HepG2 (cell line): ENCODE results near the gene RAET1E. TPM values are rescaled to one million over a fixed set of nuclear protein-coding genes. Genes with fewer than 3 reads are reported as not detected.

ENCODE experiments used
- ATAC-seq: fragments of 200-7000 bp; cut with Tn5 transposase; 3 replicates; pipeline ENCODE4 v1.9.1; 2020; ENCODE audit warnings: mild to moderate bottlenecking, moderate library complexity
- BruUV-seq: library from RNA; stranded (reverse); fragments of 400-500 nt; replicated peaks from 2 replicates; lab custom pipeline; 2021; lab: Mats Ljungman, UMichigan
- CTCF ChIA-PET: fragments of 300-600 bp; formaldehyde crosslinking; extraction: SDS; loops from one replicate; lab custom pipeline; 2021; ENCODE audit warnings: low total read pairs, inconsistent platforms, low intra/inter-chr PET ratio; lab: Yijun Ruan, JAX
- POLR2A ChIA-PET: fragments of 350-600 bp; sonication (Branson Sonifier 250); formaldehyde crosslinking; loops from one replicate; lab custom pipeline; 2020; ENCODE audit warnings: antibody characterized with exemption, inconsistent platforms; lab: Yijun Ruan, JAX
- DNase-seq: peaks from one replicate; pipeline ENCODE4 v3.0.0-alpha.2; 2015; ENCODE audit warnings: low spot score
- FAIRE-seq: peaks from 3 replicates; lab custom pipeline; 2011; peaks lifted over from hg19 to GRCh38; lab: Jason Lieb, UNC
- H2AFZ ChIP-seq: one replicate; pipeline ENCODE4 v1.6.1; 2011; ENCODE audit warnings: low read length, inconsistent platforms
- H3K27ac ChIP-seq: fragments of 300-600 bp; 3 replicates; pipeline ENCODE4 v1.8.0; 2011; ENCODE audit warnings: mixed run types, mild to moderate bottlenecking, mixed read lengths, low read length, inconsistent platforms; ENCODE audit not compliant: insufficient read depth; ENCODE audit errors: extremely low read length
- H3K27me3 ChIP-seq, 2 experiments: fragments of 200-600 bp in 1 of 2; 2 replicates in 1 of 2; 3 replicates in 1 of 2; pipeline versions ENCODE4 v1.6.0 to v1.8.0; 2011; ENCODE audit warnings: low read length in 2 of 2, mild to moderate bottlenecking in 2 of 2, moderate library complexity in 2 of 2, inconsistent platforms in 1 of 2; ENCODE audit not compliant: insufficient read depth in 2 of 2, control insufficient read depth in 1 of 2
- H3K36me3 ChIP-seq, 2 experiments: fragments of 200-600 bp in 1 of 2; replicated peaks in 1 of 2; 2 replicates in 1 of 2; 3 replicates in 1 of 2; pipeline versions ENCODE4 v1.5.1 to v1.8.0; 2011; ENCODE audit warnings: low read length in 2 of 2, inconsistent platforms in 1 of 2; ENCODE audit not compliant: insufficient read depth in 2 of 2, control insufficient read depth in 1 of 2
- H3K4me1 ChIP-seq: 2 replicates; pipeline ENCODE4 v1.5.1; 2012; ENCODE audit warnings: low read length, inconsistent platforms; ENCODE audit not compliant: insufficient read depth
- H3K4me2 ChIP-seq: 2 replicates; pipeline ENCODE4 v1.6.0; 2011; ENCODE audit warnings: low read depth, low read length, inconsistent platforms
- H3K4me3 ChIP-seq, 3 experiments: fragments of 200-600 bp in 1 of 3; sonication (generic), shearing (Covaris generic) in 1 of 3; replicated peaks in 1 of 3; 2 replicates each; pipeline ENCODE4 v1.5.1; 2011 to 2016; ENCODE audit warnings: low read length in 3 of 3, inconsistent platforms in 2 of 3, low read depth in 2 of 3, mild to moderate bottlenecking in 2 of 3, control low read depth in 1 of 3, mixed read lengths in 1 of 3; ENCODE audit not compliant: insufficient read depth in 1 of 3
- H3K79me2 ChIP-seq: one replicate; pipeline ENCODE4 v1.6.1; 2011; ENCODE audit warnings: low read length, inconsistent platforms; ENCODE audit not compliant: insufficient read depth
- H3K9ac ChIP-seq: 2 replicates; pipeline ENCODE4 v1.6.0; 2011; ENCODE audit warnings: mild to moderate bottlenecking, low read depth, low read length, inconsistent platforms; ENCODE audit not compliant: insufficient read depth
- H3K9me3 ChIP-seq: 2 replicates; pipeline ENCODE4 v1.5.1; 2012; ENCODE audit warnings: mild to moderate bottlenecking, low read length
- H4K20me1 ChIP-seq: 2 replicates; pipeline ENCODE4 v1.6.0; 2011; ENCODE audit warnings: inconsistent platforms, mild to moderate bottlenecking, low read length, moderate library complexity; ENCODE audit not compliant: insufficient read depth
- ATM ChIP-seq: fragments of 450-650 bp; IDR thresholded peaks from 2 replicates; pipeline ENCODE4 v1.7.1; 2017; ENCODE audit warnings: mild to moderate bottlenecking, borderline replicate concordance
- FOXK1 ChIP-seq: sonication (generic); formaldehyde crosslinking; IDR thresholded peaks from 2 replicates; pipeline ENCODE4 v1.4.0; 2020; ENCODE audit warnings: low read depth, missing genetic modification reagents, borderline replicate concordance
- GATA4 ChIP-seq: sonication (generic); IDR thresholded peaks from 2 replicates; pipeline ENCODE4 v1.6.1; 2016; ENCODE audit warnings: antibody characterized with exemption, low read depth, borderline replicate concordance
- GATAD1 ChIP-seq: IDR thresholded peaks from 2 replicates; pipeline ENCODE4 v1.6.1; 2016; ENCODE audit warnings: missing genetic modification reagents, missing compliant biosample characterization
- GATAD2A ChIP-seq: IDR thresholded peaks from 2 replicates; pipeline ENCODE4 v1.6.1; 2016
- GLI4 ChIP-seq: sonication (generic); formaldehyde crosslinking; IDR thresholded peaks from 2 replicates; pipeline ENCODE4 v1.5.1; 2020; ENCODE audit warnings: missing genetic modification reagents, mild to moderate bottlenecking, moderate library complexity, borderline replicate concordance
- HNF4A ChIP-seq: sonication (generic); formaldehyde crosslinking; IDR thresholded peaks from 2 replicates; pipeline ENCODE4 v1.4.0; 2020; ENCODE audit warnings: missing genetic modification reagents
- HNF4G ChIP-seq, 2 experiments: sonication (generic) in 1 of 2; formaldehyde crosslinking in 1 of 2; IDR thresholded peaks; 2 replicates each; pipeline versions ENCODE4 v1.4.0 to v1.6.1; 2011 to 2020; ENCODE audit warnings: borderline replicate concordance in 2 of 2, low read depth in 2 of 2, mild to moderate bottlenecking in 2 of 2, low read length in 1 of 2, missing genetic modification reagents in 1 of 2, moderate library complexity in 1 of 2
- HNRNPL ChIP-seq: fragments of 200-400 bp; formaldehyde crosslinking; IDR thresholded peaks from 2 replicates; pipeline ENCODE4 v1.6.1; 2017; ENCODE audit warnings: mild to moderate bottlenecking, low read depth, low read length
- IKZF4 ChIP-seq: sonication (generic); formaldehyde crosslinking; IDR thresholded peaks from 2 replicates; pipeline ENCODE4 v1.5.1; 2020; ENCODE audit warnings: borderline replicate concordance, mild to moderate bottlenecking, low read depth, missing genetic modification reagents; ENCODE audit errors: not compliant biosample characterization
- JUNB ChIP-seq: sonication (generic); formaldehyde crosslinking; IDR thresholded peaks from 2 replicates; pipeline ENCODE4 v1.8.0; 2022; ENCODE audit warnings: missing genetic modification reagents, mild to moderate bottlenecking, borderline replicate concordance
- KDM5B ChIP-seq: sonication (generic); formaldehyde crosslinking; IDR thresholded peaks from 2 replicates; pipeline ENCODE4 v1.4.0; 2020; ENCODE audit warnings: missing genetic modification reagents, mild to moderate bottlenecking, borderline replicate concordance
- NR2F2 ChIP-seq: IDR thresholded peaks from 2 replicates; pipeline ENCODE4 v1.6.1; 2012; ENCODE audit warnings: low read depth, inconsistent platforms, borderline replicate concordance
- RAD21 ChIP-seq: fragments of 450-650 bp; formaldehyde crosslinking; IDR thresholded peaks from 2 replicates; pipeline ENCODE4 v1.5.0; 2020; ENCODE audit warnings: mild to moderate bottlenecking
- REL ChIP-seq: sonication (generic); formaldehyde crosslinking; conservative IDR thresholded peaks from 2 replicates; pipeline ENCODE4 v1.8.0; 2022; ENCODE audit warnings: mild to moderate bottlenecking, missing genetic modification reagents, moderate library complexity
- RFXAP ChIP-seq: sonication (generic); formaldehyde crosslinking; IDR thresholded peaks from 2 replicates; pipeline ENCODE4 v1.4.0; 2020; ENCODE audit warnings: missing genetic modification reagents, borderline replicate concordance
- SMC3 ChIP-seq: IDR thresholded peaks from 2 replicates; pipeline ENCODE4 v1.6.1; 2011; ENCODE audit warnings: low read length, improper control_type of control experiment
- SOX13 ChIP-seq, 3 experiments: fragments of 450-650 bp in 1 of 3; sonication (generic) in 1 of 3; formaldehyde crosslinking in 1 of 3; IDR thresholded peaks in 2 of 3; conservative IDR thresholded peaks in 1 of 3; 2 replicates each; pipeline versions ENCODE4 v1.5.0 to v1.6.1; 2016 to 2020; ENCODE audit warnings: antibody characterized with exemption in 1 of 3, mild to moderate bottlenecking in 1 of 3, missing compliant biosample characterization in 1 of 3, missing genetic modification reagents in 1 of 3, moderate library complexity in 1 of 3
- SP2 ChIP-seq: sonication (generic); formaldehyde crosslinking; IDR thresholded peaks from 2 replicates; pipeline ENCODE4 v1.5.1; 2020; ENCODE audit warnings: mild to moderate bottlenecking, missing genetic modification reagents
- THAP11 ChIP-seq: IDR thresholded peaks from 2 replicates; pipeline ENCODE4 v1.6.1; 2016; ENCODE audit warnings: missing biosample characterization, missing genetic modification reagents
- TRIM24 ChIP-seq: sonication (generic); formaldehyde crosslinking; IDR thresholded peaks from 2 replicates; pipeline ENCODE4 v1.8.0; 2022; ENCODE audit warnings: mild to moderate bottlenecking, missing genetic modification reagents
- ZC3H4 ChIP-seq: sonication (generic); formaldehyde crosslinking; IDR thresholded peaks from 2 replicates; pipeline ENCODE4 v1.4.0; 2020; ENCODE audit warnings: missing genetic modification reagents, borderline replicate concordance
- ZMYM3 ChIP-seq: sonication (generic); formaldehyde crosslinking; IDR thresholded peaks from 2 replicates; pipeline ENCODE4 v1.5.1; 2020; ENCODE audit warnings: mild to moderate bottlenecking, missing genetic modification reagents
- ZNF224 ChIP-seq: sonication (generic); formaldehyde crosslinking; IDR thresholded peaks from 2 replicates; pipeline ENCODE4 v1.5.0; 2020; ENCODE audit warnings: mild to moderate bottlenecking, missing genetic modification reagents
- ZNF644 ChIP-seq: IDR thresholded peaks from 2 replicates; pipeline ENCODE4 v1.6.1; 2016; ENCODE audit warnings: low read depth
- WGBS: methylation state at CpG from one replicate; pipeline ENCODE4 v1.1.6; 2017; ENCODE audit warnings: low lambda C conversion rate; 5-methylcytosine and 5-hydroxymethylcytosine counted together
- in situ Hi-C: cut with HindIII; loops from 2 replicates; pipeline ENCODE4 v1.10.0; 2017; ENCODE audit warnings: low pct_unique_long_range_greater_than_20kb; ENCODE audit not compliant: extremely low pct_ligation_motif_present
- intact Hi-C: fragments of 100-400 bp; cut with micrococcal nuclease; formaldehyde crosslinking; loops from one replicate; pipeline ENCODE4 v1.10.0; 2022; ENCODE audit not compliant: unreplicated experiment
- polyA plus RNA-seq, 8 experiments: library from polyadenylated mRNA; depleted of rRNA in 3 of 8; stranded (reverse) in 7 of 8; unstranded in 1 of 8; fragments of >200 nt; fragmentation: Illumina TruSeq in 4 of 8; extraction: Trizol in 4 of 8; gene quantifications; 2 replicates each; pipeline versions ENCODE4 v1.2.1 to v1.2.3, GENCODE V29; 2011 to 2016; ENCODE audit warnings: low read depth in 4 of 8, missing spikeins in 1 of 8, mixed read lengths in 1 of 8; ENCODE audit not compliant: insufficient read depth in 1 of 8
- total RNA-seq, 5 experiments: library from RNA; depleted of rRNA; stranded (reverse); fragments of >200 nt; fragmentation: Illumina TruSeq; extraction: Trizol; gene quantifications; 2 replicates each; pipeline ENCODE4 v1.2.3, GENCODE V29; 2016; ENCODE audit warnings: low read depth in 1 of 5
- TF ChIP-seq, protein P1 (sequence below): IDR thresholded peaks from 2 replicates; pipeline ENCODE4 v1.6.1; 2018; ENCODE audit warnings: missing genetic modification reagents, mild to moderate bottlenecking, missing compliant biosample characterization

Gene RAET1E
- total and polyA plus RNA-seq, 2 of the 13 experiments (the other 11 are each of a cell fraction or from before 2014, with no cell fraction given): not detected

DNA sequence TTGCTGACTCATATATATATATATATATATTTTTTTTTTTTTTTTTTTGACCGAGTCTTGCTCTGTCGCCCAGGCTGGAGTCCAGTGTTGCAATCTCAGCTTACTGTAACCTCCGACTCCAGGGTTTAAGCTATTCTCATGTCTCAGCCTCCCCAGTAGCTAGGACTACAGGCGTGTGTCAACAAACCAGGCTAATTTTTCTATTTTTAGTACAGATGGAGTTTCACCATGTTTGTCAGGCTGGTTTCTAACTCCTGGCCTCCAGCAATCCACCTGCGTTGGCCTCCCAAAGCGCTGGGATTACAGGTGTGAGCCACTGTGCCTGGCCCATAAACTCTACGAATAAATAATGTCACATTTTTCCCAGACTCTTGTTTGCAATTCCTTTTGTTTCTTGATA is 38.5 kb downstream of the RAET1E start (continued):
- TF ChIP-seq, protein P1, sequence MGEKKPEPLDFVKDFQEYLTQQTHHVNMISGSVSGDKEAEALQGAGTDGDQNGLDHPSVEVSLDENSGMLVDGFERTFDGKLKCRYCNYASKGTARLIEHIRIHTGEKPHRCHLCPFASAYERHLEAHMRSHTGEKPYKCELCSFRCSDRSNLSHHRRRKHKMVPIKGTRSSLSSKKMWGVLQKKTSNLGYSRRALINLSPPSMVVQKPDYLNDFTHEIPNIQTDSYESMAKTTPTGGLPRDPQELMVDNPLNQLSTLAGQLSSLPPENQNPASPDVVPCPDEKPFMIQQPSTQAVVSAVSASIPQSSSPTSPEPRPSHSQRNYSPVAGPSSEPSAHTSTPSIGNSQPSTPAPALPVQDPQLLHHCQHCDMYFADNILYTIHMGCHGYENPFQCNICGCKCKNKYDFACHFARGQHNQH (CRISPR knock-in tag): peak; percentile 37; the same call in 1 of the 2 replicates
- TF ChIP-seq ZNF224 (CRISPR knock-in tag): no peak
- no peak; the same call in 1 of the 2 replicates for TF ChIP-seq NR2F2
- TF ChIP-seq RAD21: 0 out of 2 replicates have a peak, but pooled peaks have one; percentile 18
- TF ChIP-seq SOX13 (IDR thresholded peaks at IDR 0.05): 0 out of 2 replicates have a peak, but pooled peaks have one; percentile 21
- peak in 1 of 2 experiments; percentile 68; a peak in 2 of 4 replicates for TF ChIP-seq SOX13 (CRISPR knock-in tag; conservative IDR thresholded peaks at IDR 0.05 in 1 of 2, IDR thresholded peaks at IDR 0.05 in 1 of 2)
- no peak for TF ChIP-seq GATAD1
- peak; percentile 55; the same call in 1 of the 2 replicates for TF ChIP-seq HNF4A
- peak; percentile 42; the same call in 1 of the 2 replicates for TF ChIP-seq ZMYM3
- peak; percentile 58; the same call in 1 of the 2 replicates for TF ChIP-seq THAP11 (CRISPR knock-in tag)
- TF ChIP-seq FOXK1: peak; percentile 57; the same call in 1 of the 2 replicates
- peak; percentile 88 for TF ChIP-seq ZNF644

DNA sequence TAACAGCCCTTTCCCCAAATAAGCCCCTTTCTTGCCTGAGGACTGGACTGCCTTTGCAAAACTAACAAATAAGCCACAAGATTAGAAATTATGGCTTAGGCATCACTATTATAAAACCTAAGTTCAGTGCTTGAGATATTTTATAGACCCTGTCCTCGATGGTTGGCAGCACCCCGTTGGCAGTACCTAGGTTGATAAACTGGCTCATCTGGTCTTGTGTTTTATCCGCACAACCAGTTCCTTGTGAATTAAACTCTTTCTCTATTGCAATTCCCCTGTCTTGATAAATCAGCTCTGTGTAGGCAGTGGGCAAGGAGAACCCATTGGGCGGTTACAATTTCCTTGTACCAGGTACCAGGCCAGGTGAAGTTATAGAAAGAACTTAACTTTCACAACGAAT is 40.4 kb downstream of the RAET1E start:
- Histone ChIP-seq H3K9me3 (no peaks in the 10 kb centered on the region), H3K27me3 (no peaks in the 10 kb centered on the region), H3K36me3 (0 out of 5 replicates have a peak, but pooled peaks cover 0 to 4% of the 10 kb centered on the region in 2 experiments), H3K27ac (no peak overlapping the region), H3K4me1 (peaks cover 68% of the 10 kb centered on the region), H2AFZ (no peak overlapping the region), H3K79me2 (peaks cover 32% of the 10 kb centered on the region), H3K4me3 (no peak overlapping the region), H4K20me1 (peaks cover 19% of the 10 kb centered on the region; the same call in 1 of the 2 replicates), H3K4me2 (no peak overlapping the region), H3K9ac (no peak overlapping the region)
- 91% methylated on average over 5 of the region's 5 CpGs for WGBS
- TF ChIP-seq JUNB (CRISPR knock-in tag) (no peak), HNRNPL (no peak), TRIM24 (CRISPR knock-in tag) (no peak), KDM5B (no peak), SMC3 (no peak), ZC3H4 (no peak), SP2 (CRISPR knock-in tag) (no peak), GATA4 (no peak), SOX13 (IDR thresholded peaks at IDR 0.05) (no peak), SOX13 (CRISPR knock-in tag; conservative IDR thresholded peaks at IDR 0.05 in 1 of 2, IDR thresholded peaks at IDR 0.05 in 1 of 2) (no peak), RFXAP (CRISPR knock-in tag) (no peak), REL (CRISPR knock-in tag) (no peak), IKZF4 (CRISPR knock-in tag) (no peak), ATM (no peak), HNF4G (IDR thresholded peaks at IDR 0.05; ENCODE audit: borderline replicate concordance, low read depth, low read length) (no peak), HNF4G (CRISPR knock-in tag; IDR thresholded peaks at IDR 0.05; ENCODE audit: borderline replicate concordance, low read depth) (no peak), GATAD2A (no peak), GLI4 (no peak)
- DNase-seq (no peak), FAIRE-seq (no peak), ATAC-seq (no peak)
- no TSS peak for BruUV-seq
- in situ Hi-C loops: no loop called here
- CTCF ChIA-PET: no interaction called here
- POLR2A ChIA-PET: no interaction called here
- intact Hi-C loops: no loop called here
